Transverse colon (tissue), 4 donors: Measurements from ENCODE around the gene LRRC4B.

Experiments used
- EP300 ChIP-seq: sonication (generic); formaldehyde crosslinking; IDR thresholded peaks from one replicate; pipeline ENCODE4 v1.6.1; 2017; ENCODE audit warnings: antibody characterized with exemption, low read depth
- POLR2A ChIP-seq: fragments of 450-650 bp; IDR thresholded peaks from one replicate; pipeline ENCODE4 v1.6.1; 2016; ENCODE audit warnings: antibody characterized with exemption, mild to moderate bottlenecking, moderate library complexity
- POLR2AphosphoS5 ChIP-seq, 3 donors: sonication (generic); formaldehyde crosslinking; IDR thresholded peaks; one replicate each; pipeline ENCODE4 v1.6.1; 2016; ENCODE audit warnings: antibody characterized with exemption in 3 of 3
- TF ChIP-seq, protein P1 (sequence below), 5 experiments: fragments of 200-600 bp in 3 of 5; fragments of 450-650 bp in 2 of 5; sonication (generic) in 3 of 5; IDR thresholded peaks; 1 replicate in 2 of 5; 2 replicates in 3 of 5; pipeline ENCODE4 v1.5.1; 2016 to 2017; ENCODE audit warnings: antibody characterized with exemption in 5 of 5, inconsistent platforms in 3 of 5, mild to moderate bottlenecking in 2 of 5, moderate library complexity in 1 of 5

DNA sequence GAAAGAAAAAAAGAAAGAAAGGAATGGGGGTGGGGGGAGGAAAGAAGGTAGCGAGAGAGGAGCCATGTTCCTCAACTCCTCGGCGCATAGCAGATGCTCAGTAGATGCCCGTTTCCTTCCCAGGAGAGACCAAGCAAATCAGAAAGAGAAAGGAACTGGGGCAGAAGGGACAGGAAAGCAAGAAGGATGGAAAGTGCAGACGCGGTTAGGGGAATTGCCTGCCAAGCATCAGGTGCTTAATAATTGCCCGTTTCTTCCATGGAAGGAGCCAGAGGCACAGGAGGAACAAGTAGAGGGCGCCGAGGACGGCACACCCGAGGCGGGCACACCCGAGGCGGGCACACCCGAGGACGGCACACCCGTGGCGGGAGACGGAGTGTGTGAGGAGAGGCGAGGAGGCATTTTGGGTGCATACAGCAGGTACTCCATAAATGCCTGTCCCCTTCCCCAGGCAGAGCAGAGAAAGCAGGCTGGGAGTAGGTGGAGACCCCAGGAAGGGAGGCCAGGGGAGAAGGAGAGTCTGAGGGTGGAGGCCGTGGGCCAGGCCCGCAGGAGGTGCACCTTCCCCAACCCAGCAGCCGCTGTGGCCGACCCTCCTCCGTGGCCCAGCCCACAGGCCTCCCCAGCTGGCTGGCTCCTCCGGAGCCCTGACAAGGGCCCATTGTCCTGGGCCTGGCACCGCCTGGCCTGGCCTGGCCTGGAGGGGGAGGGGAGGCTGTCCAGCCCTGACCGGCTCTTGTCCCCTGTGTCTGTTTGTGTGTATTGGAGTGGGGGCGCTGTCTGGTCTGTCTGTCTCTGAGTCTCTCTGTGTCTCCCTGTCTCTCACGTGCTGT is 71.8 kb downstream of the LRRC4B start:
- TF ChIP-seq, protein P1, sequence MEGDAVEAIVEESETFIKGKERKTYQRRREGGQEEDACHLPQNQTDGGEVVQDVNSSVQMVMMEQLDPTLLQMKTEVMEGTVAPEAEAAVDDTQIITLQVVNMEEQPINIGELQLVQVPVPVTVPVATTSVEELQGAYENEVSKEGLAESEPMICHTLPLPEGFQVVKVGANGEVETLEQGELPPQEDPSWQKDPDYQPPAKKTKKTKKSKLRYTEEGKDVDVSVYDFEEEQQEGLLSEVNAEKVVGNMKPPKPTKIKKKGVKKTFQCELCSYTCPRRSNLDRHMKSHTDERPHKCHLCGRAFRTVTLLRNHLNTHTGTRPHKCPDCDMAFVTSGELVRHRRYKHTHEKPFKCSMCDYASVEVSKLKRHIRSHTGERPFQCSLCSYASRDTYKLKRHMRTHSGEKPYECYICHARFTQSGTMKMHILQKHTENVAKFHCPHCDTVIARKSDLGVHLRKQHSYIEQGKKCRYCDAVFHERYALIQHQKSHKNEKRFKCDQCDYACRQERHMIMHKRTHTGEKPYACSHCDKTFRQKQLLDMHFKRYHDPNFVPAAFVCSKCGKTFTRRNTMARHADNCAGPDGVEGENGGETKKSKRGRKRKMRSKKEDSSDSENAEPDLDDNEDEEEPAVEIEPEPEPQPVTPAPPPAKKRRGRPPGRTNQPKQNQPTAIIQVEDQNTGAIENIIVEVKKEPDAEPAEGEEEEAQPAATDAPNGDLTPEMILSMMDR (IDR thresholded peaks at IDR 0.05), result no peak
- TF ChIP-seq POLR2AphosphoS5 (IDR thresholded peaks at IDR 0.05), result no peak
- TF ChIP-seq EP300, result no peak
- no peak for TF ChIP-seq POLR2A
